NCI-H526 treated with DMSO at 0.1 percent for 48 hours (cell line): ENCODE data around the gene VPS52.

Experiments used
- DNase-seq: peaks from one replicate; lab custom pipeline; 2025; lab: John Stamatoyannopoulos, UW

VPS52 gene

GRCh38 chr6:33271468-33272274 lies at the start of gene VPS52, which contains the start of gene RPS18:
Gene VPS52 (minus strand): TSS chr6:33271876. CDS start chr6:33271675, 201 bp downstream.
Gene RPS18 (plus strand): TSS chr6:33272075. CDS start chr6:33272120, 45 bp downstream.
- peak; percentile 97 for DNase-seq

- no peak for DNase-seq
Measured at GRCh38 chr6:33321227-33321626, 49.6 kb upstream of the VPS52 start.

- no peak for DNase-seq
Measured at GRCh38 chr6:33320315-33321181, 48.9 kb upstream of the VPS52 start.

GRCh38 chr6:33319939-33320314 lies 48.3 kb upstream of the VPS52 start:
- DNase-seq, result no peak

DNA sequence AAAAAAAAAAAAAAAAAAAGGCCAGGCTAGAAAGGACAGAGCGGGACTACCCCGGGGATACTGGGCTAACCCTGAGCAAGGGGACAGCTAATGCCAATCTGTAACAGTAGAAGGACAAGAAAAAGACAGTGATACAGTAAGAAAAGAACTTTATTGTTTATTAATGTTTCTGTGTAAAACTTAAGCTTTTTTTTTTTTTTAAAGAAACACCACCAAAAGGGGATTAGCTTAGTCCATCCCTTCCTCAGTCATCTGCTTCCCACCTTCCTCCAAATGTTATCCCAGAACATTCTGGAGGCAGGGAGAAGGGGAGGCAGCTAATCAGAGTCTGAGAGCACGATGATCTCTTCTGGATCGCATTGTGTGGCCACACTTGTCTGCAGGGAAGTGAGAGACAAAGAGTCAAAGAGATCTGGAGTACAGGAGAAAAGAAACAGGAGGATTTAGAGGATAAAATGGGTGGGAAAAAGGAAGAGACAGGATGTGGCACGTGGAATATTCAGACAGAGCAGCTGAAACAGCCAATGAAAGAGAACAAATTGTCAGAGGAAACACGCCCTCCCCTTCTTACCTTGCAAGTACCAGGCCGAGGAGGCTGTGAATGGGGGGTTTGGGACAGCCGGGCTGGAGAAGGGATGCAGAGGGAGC lies 46.9 kb upstream of the VPS52 start:
- DNase-seq, result no peak

DNA sequence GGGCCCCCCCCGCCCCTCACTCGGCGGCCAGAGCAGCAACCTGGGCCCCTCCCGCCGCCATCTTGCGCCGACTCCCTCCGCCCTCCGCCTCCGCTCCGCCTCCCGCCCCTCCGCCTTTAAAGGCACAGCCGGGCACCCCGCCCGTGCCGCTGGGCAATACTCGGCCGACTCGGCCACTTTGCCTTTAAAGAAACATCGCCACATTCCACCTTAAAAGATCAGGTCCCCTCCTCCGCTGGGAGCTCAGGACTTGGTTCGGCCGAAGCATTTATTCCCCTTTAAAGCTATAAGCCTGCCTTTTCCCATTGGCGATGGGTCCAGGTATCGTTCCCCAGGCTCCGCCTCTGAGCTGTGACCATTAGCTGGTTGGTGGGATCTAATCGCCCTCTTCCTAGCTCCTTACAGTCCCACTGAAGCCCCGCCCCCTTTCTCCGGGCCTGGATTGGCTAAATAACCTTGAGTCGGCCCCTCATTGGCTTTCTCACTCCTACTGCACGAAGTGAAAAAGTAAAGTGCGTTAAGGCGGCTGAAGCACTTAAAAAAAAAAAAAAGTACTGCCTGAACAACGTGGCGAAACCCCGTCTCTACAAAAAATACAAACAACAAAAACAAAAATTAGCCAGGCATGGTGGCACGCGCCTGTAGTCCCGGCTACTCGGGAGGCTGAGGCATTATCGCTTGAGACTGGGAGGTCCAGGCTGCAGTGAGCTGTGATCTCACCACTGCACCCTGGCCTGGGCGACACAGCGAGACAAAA lies 46.2 kb upstream of the VPS52 start, which contains the start of gene ZBTB22:
Gene ZBTB22 (minus strand): TSS at position 76 of the 757 bp plus-strand sequence. CDS start 828 bp downstream, outside the sequence.
- peak; percentile 98 for DNase-seq

GRCh38 chr6:33317419-33317668 lies 45.7 kb upstream of the VPS52 start:
- no peak for DNase-seq

DNA sequence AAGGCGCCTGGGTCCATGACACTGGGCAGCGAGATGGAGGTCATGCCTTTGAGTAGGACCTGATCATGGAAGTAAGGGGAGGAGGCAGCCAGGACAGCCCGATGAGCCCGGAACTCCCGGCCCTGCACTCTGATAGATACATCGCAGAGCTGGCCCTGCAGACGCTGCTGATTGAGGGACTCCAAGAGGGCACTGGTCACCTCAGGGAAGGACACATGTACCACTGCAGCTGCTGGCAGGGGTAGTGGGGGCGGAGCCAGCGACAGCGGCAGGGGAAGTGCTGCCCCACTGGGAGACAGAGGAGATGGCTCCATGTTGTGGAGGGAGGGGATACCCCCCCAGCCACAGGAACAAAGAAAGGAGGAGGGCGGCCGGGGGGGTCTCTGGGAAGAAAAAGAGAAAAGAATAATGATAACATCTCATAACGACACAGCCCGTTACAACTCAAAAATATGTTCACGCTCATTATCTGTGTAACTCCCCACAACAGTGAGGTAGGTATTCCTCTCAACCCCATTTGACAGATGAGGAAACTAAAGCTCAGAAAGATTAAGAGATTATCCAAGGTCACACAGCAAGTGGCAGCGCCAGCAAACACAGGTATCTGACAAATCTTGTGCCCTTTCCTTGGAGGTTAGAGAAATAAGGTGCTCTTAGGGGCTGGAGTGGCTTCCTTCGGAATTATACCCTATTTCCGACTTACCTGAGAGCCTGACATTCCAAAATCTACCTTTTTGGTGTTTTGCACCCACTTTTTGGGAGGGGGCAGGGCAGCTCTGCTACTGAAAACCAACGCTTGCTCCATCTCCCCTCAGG lies 45.1 kb upstream of the VPS52 start:
- DNase-seq, result no peak

GRCh38 chr6:33315793-33316602 lies 44.3 kb upstream of the VPS52 start:
- no peak for DNase-seq

- DNase-seq, result peak; percentile 64
Measured at GRCh38 chr6:33314943-33315792, 43.5 kb upstream of the VPS52 start.

DNA sequence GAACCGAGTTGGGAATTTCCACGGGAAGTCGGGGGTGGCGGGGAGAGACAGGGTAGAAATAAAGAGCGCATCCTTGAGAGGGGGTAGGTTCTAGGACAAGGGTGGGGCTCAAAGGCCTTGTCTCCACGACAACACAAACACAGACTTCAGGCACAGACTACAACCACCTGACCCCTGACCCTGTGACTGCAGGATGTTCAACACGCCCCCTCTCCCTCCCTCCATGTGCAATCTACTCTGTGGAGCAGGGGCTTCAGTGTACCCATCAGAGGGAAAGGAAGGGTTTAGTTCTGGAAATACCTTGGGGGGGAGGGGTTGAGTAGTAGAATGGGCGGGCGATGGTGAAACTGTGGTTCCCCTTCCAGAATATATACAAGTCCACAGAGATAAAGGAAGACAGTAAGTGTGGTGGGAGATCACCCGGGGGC lies 42.9 kb upstream of the VPS52 start:
- peak; percentile 43 for DNase-seq

GRCh38 chr6:33313709-33314514 lies 42.2 kb upstream of the VPS52 start, which contains the start of gene TAPBP:
Gene TAPBP (minus strand): TSS chr6:33314078. CDS start chr6:33314041, 37 bp downstream.
- peak; percentile 65 for DNase-seq

DNA sequence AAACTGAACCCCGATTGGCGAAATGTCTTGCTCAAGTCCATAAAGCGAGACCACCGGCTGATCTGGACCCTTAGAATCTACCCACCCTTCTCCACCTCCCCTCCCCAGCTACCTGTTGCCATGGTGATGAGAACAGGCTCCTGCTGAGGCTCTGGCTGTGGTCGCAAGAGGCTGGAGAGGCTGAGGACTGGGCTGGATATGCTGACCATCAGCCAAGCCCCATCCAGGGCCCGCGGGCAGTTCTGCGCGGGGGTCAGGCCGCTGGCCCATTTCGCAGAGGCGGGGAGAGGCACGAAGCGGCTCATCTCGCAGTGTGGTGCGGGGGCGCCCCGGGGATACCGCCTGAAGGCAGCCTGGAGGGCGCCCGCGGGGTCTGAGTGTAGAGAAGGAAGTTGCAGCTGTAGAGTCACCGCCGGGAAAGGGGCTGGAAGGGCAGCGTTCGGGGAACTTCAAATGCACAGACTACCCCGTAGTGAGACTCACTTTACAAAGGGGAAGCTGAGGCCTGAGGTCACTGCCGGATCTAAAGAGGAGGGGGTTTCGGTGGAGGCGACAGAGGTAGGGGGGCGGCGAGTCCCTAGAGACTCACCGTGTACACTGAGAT lies 41.5 kb upstream of the VPS52 start:
- DNase-seq, result peak; percentile 55

- DNase-seq, result peak; percentile 82
Measured at GRCh38 chr6:33312361-33313104, 40.9 kb upstream of the VPS52 start.

DNA sequence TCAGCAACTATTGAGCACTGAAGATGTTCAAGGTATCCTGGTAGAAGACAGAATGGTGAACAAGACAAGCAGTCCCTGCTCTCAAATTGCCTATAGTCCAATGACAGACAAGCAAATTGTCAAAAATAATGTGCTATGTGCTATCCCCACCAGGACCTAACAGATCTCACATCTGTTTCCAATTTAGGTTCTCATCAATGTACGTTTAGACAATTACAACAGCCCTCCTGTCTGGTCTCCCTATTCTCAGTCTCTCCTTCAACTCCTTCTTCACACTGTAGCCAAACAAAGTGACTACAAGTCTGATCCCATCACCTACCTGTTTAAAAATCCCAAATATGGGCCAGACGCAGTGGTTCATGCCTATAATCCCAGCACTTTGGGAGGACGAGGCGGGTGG lies 34.7 kb upstream of the VPS52 start:
- DNase-seq, result no peak

DNA sequence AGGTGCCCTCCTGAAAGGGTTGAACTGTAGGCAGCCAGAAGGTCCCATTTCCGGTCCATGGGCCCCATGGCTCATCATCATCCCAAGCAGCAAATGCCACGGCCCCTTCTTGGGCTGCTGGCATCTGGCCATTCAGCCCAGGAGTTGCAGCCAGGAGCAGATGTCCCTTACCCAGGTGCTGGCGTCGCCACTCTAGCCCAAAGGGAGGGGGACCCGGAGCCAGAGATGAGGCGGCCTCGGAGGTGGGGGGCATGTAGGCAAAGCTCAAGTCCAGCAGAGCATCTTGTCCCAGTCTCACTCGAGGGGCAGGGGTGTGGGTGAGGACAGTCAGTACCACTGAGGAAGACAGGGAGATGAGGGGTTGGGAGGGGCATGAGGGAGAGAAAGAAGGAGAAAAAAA lies 33.4 kb upstream of the VPS52 start:
- no peak for DNase-seq

DNA sequence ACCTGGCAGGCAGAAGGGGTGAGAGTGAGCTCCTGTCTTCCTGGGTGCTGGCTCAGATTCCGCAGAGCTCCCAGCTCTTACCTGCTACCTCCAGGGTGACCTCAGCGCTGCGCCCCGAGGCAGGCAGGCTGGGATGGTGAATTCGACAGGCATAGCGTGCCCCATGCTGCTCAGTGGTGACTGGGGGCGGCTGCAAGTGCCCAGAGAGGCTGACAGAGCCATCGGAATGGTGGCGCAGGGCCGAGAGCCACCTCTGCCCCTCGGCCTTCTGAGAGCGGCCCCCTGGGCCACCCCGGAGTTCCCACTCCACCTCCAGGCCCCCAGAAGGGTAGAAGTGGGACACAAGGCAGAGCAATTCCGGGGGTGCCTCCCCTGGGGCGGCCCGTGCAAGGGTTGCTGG lies 32.5 kb upstream of the VPS52 start:
- DNase-seq, result no peak
